SU-DHL-6 (cell line): ENCODE measurements around the gene GSTM4.
"Not testable (repeated sequence)": the region's sequence is repeated elsewhere in the genome, so short reads cannot be mapped to it uniquely, and the experiment has no call there.

Experiments
- CTCF ChIP-seq: fragments of 200-600 bp; sonication (generic); IDR thresholded peaks from one replicate; pipeline ENCODE4 v1.5.1; 2017; ENCODE audit warnings: antibody characterized with exemption, mild to moderate bottlenecking, low read length, moderate library complexity; ENCODE audit not compliant: insufficient read depth, poor library complexity, severe bottlenecking
- EZH2phosphoT487 ChIP-seq: fragments of 200-600 bp; sonication (generic), shearing (Covaris generic); conservative IDR thresholded peaks from 2 replicates; pipeline ENCODE4 v1.6.1; 2018; ENCODE audit warnings: mild to moderate bottlenecking, antibody characterized with exemption, low read length, moderate library complexity, mixed read lengths

GRCh38 chr1:109687109-109687508 is 31.2 kb downstream of the GSTM4 start:
- TF ChIP-seq CTCF, EZH2phosphoT487: not testable (repeated sequence)
